HL-60/S4 (cell line): ENCODE results near the gene PCYOX1L.
"Not testable (repeated sequence)": the region's sequence is repeated elsewhere in the genome, so short reads cannot be mapped to it uniquely, and the experiment has no call there.

Source experiments
- in situ Hi-C: fragments of 300-500 bp; cut with MboI; formaldehyde crosslinking; loops from 2 replicates; pipeline ENCODE4 v1.14.3; 2022; ENCODE audit warnings: low sequenced_read_pairs

The PCYOX1L gene

DNA sequence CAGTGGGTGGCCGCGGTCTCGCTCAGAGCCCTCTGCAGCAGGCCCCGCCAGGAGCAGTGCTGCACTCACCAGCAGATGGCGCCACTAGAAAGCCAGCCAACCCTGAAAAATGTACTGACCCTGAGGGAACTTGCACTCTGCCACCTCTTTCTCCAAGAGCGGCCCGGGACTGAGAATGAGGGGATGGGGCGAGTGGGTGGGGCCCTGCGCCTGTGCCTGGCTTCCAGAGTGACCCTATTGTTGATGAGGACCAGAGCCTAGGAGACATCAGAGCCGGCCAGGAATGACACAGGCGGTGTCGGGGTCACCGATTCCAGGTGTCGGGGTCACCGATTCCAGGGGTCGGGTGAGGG, 24.1 kb downstream of the PCYOX1L start:
- in situ Hi-C loops: loop anchor here (10.0 kb wide), 1 partner anchor 53 kb away; no protein-coding TSS in a partner anchor

DNA sequence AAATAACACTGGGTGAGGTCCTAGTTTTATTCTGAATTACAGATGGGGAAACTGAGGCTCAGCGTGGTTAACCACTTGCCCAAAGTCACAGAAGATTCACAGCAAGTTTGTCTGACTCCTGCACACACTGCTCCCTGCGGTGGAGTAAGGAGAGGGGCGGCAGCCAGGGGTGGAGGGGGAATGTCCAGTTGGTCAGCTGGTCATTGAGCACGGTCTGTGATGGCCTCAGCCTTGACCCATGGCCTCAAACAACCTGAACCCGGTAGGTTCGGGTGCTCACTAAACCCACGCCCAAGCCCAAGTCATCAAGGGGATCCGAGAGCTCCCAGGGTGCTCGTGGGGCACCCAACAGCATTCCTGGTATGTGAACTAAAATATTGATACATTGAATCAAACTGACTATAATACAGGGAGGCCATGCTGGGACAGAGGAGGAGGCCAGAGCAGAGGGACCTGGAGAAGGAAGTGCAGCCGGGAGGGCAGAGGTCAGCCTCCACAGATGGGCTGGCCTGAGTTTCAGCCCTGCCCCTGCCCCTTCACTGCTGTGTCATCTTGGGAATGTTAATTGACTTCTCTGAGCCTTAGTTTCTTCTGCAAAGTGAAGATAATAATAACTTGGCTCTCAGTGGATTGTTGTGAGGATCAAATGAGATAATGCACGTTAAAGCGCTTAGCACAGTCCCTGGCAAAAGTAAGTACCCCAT, 24.8 kb downstream of the PCYOX1L start:
- in situ Hi-C loops: loop anchor here (10.0 kb wide), 1 partner anchor 52 kb away; no protein-coding TSS in a partner anchor

DNA sequence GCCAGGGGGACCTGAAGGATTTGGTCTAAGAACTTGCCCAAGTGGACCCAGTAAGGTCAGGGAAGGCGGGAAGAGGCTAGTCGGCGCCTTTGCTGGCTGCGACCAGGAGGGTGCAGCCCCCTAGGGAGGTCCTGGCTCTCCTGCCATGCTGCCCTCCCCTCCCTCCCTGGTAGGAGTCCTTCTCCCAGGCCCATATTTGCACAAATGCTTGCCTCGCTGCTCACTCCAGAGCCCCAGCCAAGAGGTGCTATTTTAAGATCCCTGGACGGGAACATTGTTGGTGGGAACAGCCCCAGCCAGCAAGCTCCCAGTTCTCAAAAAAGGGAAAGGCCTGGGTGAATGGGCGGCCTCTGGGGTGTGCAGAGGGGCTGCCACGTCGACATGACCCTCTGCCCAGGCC, 25.6 kb downstream of the PCYOX1L start:
- in situ Hi-C loops: loop anchor here (10.0 kb wide), 1 partner anchor 51 kb away; no protein-coding TSS in a partner anchor

DNA sequence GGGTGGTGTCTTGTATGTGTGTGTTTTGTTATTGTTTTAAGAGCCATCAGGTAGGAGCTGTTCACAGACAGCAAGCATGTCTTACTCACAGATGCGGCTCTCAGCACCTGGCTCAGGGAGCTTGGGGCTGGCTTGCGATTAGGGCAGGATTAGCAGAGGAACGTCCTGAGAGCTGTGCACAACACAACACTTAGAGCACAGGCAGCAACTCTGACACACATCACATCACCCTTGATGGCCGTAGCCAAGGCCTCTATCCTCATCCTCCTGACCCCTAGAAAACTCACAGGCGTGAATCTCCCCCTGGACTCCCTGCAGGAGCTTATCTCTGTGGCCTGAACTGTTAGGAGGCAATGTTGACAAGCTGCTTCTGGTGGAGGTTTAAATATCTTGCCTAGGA, 28.3 kb downstream of the PCYOX1L start:
- in situ Hi-C loops: loop anchor here (10.0 kb wide), 1 partner anchor 49 kb away; no protein-coding TSS in a partner anchor

DNA sequence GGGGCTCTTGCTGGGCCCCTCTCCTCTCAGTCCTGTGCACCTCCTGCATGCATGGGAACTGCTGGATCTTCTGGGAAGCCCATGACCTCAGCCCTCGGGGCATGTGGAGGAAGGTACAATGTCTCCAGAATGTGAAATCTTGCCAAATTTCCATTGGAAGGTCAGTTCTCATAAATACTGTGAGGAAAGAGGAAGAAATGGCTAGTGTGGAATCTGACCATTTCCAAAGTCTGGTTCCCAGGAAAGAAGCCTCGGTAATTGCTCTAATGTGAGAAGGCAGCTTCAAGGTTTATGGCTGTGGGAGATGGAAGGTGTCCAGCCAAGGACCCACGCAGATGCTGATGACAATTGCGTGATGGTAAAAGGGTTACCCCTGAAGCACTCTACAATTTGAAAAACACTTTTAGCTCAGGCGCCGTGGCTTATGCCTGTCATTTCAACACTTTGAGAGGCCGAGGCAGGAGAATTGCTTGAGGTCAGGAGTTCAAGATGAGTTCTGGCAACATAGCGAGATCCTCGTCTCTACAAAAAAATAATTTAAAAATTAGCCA, 29.3 kb downstream of the PCYOX1L start:
- in situ Hi-C loops: loop anchor here (10.0 kb wide), 1 partner anchor 48 kb away; no protein-coding TSS in a partner anchor

DNA sequence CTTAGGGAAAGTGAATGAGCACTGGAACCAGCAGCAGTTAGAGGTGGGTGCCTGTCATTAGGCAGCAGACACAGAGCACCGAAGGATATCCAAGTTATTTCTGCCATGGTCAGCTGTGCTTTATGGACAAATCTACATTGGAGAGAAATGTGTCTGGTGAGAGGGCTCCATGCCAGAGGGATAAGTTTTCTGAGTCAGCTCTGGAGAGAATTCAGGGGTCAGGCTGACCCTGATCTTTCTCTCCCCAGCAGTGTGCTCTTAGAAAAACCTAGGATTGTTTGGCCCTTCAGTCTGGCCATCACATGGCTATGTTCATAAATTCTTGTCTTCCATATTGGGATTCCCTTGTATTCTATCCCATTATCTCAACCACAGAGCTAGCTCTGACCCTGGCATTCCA, 30.1 kb downstream of the PCYOX1L start:
- in situ Hi-C loops: loop anchor here (10.0 kb wide), 1 partner anchor 47 kb away; no protein-coding TSS in a partner anchor

DNA sequence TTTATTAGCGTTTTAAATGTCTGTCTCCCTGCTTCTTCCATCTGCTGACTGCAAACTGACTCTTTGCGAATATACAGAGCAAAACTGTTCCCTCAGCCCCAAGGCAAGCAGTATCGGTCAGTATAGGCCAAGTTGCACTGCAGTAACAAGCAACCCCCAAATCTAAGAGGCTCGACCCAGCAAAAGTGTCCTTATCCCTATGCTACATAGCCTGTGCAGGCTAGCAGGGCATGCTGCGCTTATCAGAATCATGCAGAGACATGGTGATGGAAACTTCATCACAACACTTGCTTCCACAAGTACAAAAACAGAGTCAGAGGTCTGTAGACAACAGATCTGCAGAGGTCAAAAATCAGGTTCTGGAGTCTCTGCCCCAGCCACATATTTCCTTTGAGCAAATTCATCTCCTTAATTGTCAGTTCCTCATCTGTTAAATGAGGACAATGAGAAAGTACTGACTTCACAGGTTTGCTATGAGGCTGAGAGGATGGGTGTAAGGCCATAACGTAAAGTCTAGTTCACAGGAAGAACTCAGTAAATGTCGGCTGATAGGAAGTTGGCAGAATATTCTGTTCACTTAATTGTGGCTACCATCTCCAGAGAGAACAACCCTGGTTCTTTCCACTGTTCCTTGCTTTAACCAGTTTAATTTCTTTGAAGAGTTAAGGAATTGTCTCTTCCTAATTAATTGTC, 30.8 kb downstream of the PCYOX1L start:
- in situ Hi-C loops: loop anchor here (10.0 kb wide), 1 partner anchor 46 kb away; no protein-coding TSS in a partner anchor

DNA sequence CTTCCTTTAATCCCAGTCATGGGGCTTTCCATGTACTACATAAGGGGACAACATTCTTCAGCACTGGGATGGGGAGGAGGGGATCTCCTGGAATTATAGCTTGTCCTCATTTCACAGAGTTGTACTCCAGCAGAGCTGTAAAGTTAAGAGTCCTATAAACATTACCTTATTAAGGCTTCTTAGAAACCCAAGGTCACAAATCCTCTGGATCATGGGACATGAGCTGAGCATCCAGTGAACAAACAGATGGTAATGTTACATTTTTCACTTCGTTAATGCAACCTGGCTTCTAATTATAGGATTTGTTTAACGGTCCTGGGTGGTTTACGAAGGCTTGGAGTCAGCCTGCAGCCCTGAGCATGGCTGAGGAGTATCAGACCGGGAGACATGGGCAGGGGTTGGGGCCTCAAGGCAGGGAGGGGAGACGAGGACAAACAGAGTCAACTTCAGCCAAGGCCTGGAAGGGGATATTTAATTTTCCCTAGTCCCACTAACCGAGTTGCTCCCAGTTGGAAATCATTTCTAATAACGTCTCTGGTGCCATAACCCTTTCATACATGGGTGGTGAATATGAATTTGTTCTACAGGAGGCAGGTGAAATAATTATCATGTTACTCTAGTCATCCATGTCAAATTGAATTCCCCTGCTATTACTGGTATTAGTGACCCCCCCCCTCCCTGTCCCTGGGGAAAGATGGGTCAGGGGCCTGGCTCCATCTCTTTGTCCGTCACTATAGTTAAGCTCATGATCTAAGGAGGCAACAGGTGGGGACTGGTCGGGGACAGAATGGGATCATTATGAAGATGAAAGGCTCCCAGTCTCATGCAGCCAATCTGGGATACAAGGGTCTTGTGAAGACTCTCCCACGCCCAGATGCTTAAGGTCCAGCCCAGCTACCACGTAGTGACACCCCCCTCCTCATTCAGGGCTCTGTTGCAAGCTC, 32.0 kb downstream of the PCYOX1L start:
- in situ Hi-C loops: loop anchor here (10.0 kb wide), 1 partner anchor 45 kb away; no protein-coding TSS in a partner anchor

DNA sequence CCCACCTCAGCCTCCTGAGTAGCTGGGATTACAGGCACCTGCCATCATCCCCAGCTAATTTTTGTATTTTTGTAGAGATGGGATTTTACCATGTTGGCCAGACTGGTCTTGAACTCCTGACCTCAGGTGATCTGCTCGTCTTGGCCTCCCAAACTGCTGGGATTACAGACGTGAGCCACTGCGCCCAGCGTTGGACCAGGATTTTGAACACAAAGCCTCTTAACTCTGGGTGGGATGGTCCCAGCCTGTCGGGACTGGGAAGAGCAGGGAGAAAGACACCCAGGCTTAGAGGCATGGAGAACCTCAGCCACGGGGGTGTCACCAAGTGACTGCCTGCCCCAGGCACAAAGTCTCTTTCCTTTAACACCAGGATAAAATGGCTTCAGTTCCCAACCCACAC, 33.2 kb downstream of the PCYOX1L start:
- in situ Hi-C loops: not testable (repeated sequence)

DNA sequence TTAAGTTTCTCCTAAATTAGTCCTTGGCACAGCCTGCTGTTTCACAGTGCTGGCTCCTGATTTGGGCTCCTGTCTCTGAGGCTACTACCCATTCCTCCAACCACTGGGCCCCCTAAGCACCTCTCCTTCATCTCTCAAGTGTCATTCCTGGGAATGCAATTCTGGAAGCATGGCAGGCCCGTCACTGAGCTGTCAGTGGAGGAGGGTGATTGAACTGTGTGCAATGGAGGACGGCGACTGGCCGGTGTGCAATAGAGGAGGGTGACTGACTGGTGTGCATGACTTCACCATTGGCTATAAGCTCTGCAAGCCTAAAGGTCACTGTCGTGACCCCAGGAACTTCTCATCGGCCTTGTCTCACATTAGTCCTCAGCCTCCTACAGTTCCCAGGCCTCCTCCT, 33.7 kb downstream of the PCYOX1L start:
- in situ Hi-C loops: no loop called here

DNA sequence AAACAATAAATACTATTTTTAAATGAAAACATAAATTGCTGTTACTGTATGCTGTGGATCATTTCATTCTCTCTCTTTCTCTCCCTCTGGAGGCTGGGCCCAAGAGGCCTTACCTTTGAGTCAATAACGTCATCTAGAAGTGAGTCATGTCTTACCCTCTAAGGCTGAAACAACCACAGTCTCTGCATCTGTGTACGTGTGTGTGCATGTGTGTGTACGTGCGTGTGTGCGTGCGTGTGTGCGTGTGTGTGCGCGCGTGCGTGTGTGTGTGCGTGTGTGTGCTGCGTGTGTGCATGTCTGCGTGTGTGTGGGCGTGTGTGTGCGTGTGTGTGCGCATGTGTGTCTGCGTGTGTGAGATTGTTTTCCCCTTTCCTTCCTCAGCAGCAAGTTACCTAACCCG, 34.9 kb downstream of the PCYOX1L start:
- in situ Hi-C loops: no loop called here

DNA sequence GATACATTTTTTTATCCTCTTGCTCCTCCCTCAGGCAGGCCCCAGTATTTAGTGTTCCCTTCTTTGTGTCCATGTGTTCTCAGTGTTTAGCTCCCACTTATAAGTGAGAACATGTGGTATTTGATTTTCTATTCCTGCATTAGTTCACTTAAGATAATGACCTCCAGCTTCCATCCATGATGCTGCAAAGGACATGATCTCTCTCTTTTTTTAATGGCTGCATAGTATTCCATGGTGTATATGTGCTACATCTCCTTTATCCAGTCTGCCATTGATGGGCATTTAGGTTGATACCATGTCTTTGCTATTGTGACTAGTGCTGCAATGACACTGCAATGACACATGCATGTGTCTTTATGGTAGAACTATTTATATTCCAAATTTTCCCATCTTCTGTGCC, 37.1 kb downstream of the PCYOX1L start:
- in situ Hi-C loops: not testable (repeated sequence)

DNA sequence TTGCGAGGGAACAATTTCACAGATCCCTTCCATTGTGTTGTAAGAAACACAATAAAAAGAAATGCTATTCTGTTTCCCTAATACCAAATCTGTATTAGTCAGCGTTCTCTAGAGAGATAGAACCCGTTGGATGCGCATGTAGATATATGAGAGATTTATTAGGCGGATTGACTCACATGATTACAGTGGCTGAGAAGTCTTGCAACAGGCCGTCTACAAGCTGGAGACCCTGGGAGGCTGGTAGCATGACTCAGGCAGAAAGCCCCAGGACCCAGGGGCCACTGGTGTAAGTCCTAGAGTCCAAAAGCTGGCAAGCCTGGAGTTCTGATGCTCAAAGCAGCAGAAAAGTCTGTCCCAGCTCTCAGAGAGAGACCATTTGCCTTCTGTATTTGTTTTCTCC, 39.7 kb downstream of the PCYOX1L start:
- in situ Hi-C loops: no loop called here

DNA sequence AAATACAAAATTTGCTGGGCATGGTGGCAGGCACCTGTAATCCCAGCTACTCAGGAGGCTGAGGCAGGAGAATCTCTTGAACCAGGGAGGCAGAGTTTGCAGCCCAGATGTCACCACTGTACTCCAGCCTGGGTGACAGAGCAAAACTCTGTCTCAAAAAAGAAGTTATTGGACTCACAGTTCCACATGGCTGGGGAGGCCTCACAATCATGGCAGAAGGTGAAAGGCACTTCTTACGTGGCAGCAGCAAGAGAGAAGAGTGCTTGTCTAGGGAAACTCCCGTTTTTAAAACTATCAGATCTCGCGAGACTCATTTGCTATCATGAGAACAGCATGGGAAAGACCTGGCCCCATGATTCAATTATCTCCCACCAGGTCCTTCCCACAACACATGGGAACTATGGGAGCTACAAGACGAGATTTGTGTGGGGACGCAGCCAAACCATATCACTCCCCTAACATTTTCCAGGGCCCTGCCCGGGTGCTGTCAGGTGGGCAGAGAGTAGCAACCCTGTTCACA, 41.0 kb downstream of the PCYOX1L start:
- in situ Hi-C loops: not testable (repeated sequence)

DNA sequence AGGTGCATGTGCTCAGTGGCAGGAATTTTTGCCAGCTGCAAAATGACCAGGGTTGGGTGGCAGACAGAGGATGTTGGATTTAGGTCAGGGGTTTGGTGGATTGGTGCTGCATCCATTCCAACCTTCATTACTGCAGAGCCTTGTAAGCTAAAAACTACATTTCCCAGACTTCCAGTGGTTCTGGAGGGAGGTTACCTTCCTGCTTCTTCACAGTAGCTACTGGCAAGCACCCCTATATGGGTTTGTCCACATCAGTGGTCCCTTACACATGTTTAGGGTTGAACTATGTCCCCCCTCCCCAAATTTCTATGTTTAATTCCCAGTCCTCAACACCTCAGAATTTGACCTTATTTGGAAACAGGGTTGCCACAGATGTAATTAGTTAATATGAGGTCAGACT, 41.9 kb downstream of the PCYOX1L start:
- in situ Hi-C loops: no loop called here

DNA sequence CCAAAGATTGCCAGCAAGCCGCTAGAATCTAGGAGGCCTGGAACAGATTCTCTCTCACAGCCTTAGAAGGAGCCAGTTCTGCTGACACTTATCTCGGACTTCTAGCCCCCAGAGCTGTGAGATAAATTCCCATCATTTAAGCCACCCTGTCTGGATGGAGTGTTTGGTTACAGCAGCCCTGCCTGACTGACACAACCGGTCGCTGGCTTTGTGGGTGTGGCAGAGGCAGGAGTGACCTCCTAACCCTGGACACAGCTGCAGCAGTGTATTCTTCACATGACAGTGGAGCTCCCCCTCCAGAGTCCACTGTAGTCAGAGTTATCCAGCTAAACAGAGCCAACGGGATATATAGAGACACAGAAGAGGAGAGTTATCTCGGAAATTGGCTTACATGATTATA, 42.5 kb downstream of the PCYOX1L start:
- in situ Hi-C loops: no loop called here

DNA sequence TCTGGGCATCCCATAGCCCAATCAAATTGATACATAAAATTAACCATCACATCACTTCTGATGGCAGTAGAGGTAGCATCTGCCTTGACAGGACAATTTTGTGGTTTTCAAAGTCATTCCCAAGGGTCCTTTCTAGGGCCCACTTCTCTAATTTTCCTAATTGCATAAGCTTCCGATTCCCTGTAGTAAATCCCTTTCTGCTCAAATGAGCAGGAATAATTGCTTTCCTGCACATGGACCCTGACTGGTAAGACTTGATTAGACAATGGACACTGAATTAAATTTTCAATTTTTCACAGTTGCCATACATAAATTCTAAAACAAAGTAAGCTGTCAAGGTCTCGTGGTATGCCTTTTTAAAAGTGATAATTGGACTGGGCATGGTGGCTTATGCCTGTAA, 43.2 kb downstream of the PCYOX1L start:
- in situ Hi-C loops: no loop called here

DNA sequence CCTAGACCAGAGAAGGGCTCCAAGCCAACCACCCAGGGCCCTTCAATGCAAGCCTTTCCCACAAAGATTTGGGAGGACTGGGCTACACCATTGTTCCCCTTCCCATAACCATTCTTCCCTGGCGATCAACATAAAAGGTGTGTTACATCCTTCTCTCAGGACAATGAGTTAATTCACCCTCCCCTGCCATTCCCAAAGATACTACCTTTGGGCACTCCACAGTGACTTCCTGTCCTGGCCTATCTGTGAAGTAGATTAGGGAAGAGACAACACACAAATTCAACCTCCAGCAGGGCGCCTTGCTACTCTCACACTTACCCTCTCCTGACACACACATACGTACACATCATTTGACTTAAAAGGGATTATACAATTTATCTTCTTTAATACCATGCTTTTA, 44.4 kb downstream of the PCYOX1L start:
- in situ Hi-C loops: no loop called here

DNA sequence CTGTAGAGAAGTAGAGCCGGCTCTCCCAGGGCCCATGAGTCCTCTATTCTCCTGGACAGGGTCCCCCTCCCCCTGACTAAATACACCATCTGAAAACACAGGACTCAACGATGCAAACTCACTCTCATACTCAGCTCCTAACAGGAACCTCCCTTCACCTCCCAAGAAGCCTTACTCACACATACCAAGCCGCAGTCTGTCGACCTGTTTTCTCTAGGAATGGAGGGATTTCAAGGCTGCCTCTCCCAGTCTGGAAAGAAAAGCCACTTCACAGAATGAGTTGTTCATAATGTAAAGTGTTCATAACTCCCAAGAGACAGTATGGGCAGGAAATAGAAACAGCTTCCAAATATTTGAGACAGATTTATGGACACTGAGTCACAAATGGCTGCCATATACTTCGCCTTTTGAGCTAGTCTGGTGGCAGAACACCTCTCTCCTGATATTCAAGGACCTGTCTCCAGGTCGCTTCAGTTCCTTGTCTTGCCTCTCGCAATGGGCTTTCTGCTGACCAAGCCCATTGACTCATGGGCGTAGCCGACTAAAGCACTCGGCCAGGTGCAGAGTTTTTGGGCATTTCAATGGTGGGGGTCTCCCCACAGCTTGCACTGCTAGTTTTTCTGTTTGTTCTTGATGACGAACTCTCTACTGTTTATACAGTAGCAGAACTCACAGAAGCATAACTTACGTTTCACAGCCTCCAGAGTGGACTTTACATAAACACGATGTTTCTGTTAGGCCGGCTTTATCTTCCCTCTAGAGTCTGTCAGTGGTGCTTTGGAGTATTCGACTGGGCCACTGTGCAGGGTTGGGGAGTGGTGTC, 46.3 kb downstream of the PCYOX1L start:
- in situ Hi-C loops: no loop called here
